NCI-H2081 treated with DMSO at 0.1 percent for 48 hours (cell line): ENCODE results near the gene IQSEC1.

Experiments
- DNase-seq: peaks from one replicate; lab custom pipeline; 2025; lab: John Stamatoyannopoulos, UW

Gene IQSEC1

DNA sequence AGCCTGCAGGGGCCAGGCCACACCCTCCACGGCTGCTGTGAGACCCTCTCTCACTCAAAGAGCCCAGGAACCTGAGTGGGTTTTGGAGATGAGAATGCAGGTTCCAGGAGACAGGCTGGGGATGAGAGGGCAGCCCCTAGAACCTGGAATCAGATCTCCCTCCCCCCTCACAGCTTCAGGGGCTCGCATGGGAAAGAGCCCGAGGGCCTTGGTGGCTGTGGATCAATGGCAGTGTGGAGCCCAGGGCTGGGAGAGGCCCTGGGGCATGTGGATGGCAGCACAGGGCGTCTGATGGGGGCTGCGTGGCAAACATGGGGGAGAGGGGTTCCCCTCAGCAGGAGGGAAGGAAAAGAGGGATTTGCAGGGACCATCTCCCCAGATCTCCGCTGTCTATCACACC, 119.0 kb downstream of the IQSEC1 start:
- no peak for DNase-seq

DNA sequence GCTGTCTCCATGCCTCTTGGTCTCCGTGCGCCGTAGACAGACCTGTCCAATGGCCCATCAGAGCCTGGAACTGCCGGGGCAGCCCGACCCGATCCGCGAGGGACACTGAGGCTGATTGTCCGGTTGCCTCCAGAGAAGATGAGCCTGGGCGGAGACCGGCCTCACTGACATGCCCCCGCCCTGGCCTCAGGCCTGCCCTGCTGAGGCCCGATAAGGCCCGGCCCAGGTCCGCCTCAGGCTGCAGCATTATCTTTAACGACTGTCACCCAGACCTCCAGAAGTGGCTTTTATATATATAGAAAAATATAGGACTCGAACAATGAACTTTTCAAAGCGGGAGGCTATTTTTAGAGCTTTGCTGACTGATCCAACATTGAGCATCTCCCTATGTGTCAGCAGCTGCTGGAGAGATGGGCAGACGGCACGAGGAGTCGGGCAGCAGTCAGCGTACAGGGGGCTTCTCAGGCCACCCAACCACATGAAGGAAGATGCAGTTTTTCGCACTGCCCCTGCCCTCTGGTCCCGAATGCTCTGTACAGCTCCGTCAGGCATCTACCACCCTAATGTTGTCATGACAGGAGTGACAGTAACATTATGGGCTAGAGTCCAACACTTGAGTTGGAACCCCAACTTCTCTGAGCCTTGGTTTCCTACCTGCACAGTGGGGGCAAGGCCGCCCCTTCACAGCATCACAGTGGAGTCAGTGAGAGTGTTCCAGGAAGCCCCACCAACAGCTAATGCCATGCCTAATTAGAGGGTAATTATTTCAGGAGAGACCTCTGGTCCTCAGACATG, 119.8 kb downstream of the IQSEC1 start:
- no peak for DNase-seq

DNA sequence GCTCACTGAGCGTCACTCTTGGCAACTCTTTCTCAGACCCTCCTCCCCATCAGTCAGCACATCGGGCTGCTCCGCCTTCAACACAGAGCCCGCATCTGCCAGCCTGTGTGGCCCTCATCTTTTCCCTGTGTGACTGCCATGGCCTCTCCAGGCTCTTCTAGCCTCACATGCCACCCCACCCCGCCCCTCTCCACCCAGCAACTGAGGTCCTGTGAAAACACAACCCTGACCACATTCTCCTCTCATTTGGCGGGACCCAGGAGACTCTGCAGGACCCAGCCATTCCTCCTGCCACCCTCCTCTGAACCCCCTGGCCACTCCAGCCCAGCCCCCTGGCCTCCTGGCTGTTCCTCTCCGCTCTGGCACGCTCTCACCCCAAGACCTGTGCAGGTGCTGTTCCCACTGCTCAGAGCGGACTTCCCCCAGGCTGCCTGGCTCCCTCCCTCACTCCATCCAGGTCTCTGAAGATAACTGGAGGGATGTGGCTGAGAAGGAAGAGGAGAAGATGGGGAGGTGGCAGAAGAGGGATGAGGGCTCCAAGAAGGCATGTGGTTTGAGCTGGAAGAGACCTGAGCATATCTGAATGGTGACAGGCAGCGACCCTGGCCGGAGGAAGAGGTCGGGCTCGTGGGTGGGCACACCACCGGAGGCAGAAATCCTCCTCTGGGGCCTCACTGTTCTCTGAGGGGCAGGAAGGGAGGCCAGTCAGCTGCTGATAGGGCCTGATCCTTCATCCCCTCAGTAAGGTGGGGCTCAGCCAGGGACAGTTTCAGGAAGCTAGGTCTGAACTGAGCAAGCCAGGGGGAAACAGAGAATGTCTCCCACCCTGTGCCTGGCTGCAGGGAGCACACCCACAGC, 120.7 kb downstream of the IQSEC1 start:
- DNase-seq, result no peak

DNA sequence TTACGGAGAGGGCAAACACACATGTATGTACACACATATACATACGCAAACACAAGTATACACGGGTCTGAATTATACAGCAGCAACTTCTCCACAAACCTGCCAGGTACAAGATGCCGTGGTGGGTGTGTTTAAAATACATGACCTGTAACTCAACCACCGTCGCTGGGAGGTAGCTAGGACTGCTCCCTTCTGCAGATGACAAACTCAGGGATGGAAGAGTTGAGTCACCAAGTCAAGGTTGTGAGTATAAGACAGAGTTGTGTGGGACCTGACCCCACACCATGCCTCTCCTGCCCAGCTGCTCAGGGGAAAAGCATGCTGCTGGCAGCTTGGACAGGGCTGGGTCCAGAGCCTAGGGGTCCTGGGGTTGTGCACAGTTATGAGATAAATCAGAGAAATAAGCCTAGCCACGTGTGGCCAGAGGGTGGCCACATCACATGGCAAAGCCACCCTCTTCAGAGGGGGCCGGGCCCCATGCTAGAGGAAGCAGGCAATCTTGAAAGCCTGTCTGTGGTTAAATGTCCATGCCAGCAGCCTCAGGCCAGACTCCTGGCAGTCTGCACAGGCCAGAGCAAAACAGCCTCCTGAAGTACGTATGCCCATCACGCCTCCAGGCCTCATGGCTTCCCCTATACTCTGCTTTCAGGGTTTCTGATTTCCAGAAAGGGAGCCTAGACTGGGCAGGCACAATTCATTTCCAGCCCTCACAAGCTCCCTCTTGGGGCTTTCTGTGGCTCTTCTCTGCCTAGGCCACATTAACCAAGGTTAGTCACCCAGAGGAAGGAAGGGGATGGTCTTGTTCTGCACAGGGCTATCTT, 124.1 kb downstream of the IQSEC1 start:
- DNase-seq, result no peak

DNA sequence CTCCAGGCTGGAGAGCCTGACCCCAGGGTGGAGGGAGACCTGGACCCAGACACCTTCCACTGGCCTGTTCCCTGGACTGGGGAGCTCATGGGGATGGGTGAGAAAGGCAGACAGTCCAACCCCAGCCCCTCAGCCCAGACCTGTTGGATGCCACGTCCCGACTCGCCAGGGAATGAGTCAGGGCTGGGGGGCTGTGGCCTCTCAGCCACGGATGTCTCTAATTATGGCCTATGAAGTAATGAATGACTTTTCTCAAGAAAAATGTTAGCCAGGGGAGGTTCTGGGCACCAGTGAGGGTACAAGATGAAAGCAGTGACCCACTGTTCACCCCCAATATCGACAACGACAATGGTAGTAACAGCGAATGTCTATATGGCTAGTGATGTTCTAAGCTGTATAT, 124.9 kb downstream of the IQSEC1 start:
- no peak for DNase-seq

DNA sequence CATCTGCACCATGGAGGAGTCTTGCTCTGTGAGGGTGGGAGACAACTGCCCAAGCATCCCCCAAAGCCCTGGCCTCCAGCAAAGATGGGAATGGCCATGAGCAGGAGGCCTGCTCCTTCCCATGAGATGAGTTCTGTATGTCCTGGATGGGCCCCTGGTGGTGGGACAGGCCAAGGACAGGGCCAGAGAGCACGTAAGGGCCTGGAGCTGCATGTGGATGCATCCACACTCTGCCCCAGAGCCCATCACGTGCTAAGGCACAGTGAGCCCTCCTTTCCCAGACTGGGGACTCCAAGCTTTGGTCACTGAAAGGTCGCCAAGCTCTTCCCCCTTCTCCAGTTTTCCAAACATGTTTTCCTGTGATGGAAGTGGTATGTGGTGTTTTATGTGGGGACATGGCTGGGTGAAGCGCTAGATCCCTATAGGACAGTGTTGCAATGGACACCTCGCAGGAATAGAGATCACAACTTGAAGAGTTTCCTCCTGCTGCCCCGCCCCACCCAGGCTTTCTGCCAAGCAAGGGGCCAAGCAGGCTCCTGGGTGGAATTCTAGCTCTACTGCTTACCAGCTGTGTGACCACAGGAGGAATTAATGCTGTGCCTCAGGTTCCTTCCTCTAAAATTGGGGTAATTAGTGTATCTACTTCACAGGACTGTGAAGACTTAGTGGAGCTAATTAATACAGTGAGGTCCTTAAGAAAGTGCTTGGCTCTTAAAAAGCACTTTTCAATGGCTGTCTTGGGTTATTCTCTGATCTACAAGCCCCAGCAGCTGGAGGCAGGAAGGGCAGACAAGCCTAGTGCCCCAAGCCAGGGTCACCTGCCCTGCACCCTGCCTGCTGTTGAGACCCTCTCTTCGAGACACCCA, 125.5 kb downstream of the IQSEC1 start:
- DNase-seq, result no peak

DNA sequence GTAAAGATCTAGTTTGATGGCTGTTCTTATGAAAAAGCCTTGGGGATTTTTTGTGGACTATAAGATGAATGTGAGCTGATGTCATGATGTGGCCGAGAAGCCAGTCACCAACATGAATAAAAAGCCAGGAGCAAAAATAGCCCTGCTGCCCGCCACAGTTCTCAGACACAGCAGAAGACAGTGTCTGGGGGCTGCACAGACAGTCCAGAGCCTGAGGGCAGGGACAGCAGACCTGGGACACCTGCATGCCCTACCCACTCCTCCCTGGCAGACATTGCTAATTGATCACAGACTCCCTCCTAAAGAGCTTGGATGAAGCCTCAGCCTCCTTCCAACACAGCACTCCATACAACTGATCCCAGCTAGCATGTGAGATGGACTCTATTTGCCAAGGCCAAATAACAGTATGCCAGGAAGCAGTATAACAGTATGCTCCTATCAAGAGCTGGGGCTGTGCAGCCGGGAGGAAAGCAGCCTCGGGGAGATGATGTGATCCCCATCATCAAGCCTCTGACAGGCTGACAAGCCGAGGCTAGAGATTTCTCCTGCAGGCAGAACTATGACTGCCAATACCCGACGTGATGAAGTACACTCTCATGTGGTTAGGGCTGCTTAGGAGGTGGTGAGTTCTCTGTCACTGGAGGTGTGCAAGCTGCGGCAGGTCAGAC, 126.4 kb downstream of the IQSEC1 start:
- no peak for DNase-seq

DNA sequence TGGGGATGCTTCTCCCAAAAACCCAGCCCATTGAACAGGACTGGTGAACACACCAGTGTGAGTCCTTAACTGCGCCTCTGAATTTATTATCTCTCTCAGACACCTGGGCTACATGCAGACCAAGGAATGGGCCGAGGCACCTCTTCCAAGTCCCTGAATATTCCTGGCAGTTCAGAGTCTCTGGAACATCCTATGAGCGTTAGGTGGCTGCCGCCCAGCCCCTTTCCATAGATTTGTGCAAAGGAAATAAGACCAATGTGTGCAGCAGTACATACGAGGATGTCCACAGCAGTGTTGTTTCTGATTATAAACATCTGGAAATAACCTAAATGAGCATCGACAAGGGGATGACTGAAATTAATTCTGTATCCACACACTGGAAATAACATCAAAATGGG, 127.0 kb downstream of the IQSEC1 start:
- no peak for DNase-seq

DNA sequence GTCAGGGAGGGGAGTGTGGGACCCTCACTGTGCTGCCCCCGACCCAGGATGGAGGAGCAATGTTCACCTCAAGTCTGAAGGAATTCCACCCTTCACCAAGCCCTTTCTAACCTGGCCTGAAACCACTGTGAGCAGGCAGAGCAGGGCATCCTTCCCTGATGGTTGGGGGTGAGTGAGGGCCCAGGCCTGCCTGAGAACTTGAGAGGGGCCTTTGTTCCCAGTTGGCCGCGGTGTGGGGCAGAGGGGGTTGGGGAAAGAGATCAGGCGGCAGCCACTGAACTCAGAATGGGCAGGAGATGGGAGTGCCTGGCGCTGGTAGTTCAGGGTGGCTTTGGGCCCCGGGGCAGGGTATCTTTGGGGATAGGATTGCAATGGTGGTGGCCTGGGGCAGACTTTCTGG, 128.4 kb downstream of the IQSEC1 start:
- no peak for DNase-seq

DNA sequence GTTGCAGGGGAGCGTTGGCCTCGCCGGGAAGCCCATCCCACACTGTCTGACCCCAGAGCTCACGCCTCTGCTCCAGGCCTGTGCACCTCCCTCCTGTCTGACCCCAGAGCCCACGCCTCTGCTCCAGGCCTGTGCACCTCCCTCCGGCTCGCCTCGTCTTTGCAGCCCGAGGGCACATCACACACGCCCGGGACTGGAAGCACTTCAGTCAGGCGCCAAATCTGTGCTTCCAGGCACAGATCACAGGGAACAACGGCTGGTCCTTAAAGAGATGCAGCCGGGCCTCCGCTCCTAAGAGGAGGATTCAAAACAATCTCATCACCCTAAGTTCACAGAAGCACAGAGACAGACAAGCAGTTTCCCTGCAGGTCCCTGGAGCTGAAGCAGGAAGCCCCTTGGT, 128.8 kb downstream of the IQSEC1 start:
- DNase-seq, result no peak

DNA sequence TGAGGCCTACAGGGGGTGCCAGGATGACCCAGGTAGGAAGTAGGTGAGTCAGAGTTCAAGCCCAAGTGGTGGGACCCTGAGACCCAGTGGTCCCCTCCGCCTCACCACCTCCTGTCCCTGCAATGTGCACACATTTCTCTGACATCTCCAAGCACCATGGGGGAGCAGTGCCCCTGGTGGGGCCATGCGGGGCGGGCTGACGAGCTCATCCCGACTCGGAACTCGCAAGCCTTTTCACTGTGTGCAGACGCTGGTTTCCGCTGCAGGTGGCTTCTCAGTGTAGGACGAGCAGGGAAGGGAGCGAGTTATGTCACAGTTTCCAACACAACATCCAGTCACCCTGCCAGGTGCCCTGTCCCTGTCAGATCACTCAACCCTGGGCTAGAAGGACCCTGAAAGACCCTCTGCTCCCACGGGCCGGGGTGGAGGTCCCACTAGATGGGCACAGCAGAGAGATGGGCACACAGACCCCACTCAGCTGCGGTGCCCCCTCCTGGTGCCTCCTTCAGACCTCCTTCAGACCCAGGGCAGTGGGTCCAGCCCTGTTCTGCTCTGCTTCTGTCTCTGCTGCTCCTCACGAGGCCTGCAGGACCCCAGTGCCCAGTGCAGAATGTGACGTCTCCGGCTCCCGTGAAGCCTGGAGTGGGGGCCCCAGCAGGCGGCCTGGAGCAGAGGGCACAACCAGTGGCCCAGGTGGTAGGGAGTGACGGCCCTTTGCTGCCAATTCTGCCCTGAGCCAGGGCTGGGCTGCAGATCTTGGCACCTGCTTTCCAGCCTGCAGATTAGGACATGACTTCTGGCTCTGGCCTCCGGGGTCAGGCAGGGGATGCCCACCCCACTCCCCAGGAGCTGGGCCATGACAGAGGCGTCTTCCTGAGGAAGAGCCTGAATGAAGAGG, 129.9 kb downstream of the IQSEC1 start:
- no peak for DNase-seq

DNA sequence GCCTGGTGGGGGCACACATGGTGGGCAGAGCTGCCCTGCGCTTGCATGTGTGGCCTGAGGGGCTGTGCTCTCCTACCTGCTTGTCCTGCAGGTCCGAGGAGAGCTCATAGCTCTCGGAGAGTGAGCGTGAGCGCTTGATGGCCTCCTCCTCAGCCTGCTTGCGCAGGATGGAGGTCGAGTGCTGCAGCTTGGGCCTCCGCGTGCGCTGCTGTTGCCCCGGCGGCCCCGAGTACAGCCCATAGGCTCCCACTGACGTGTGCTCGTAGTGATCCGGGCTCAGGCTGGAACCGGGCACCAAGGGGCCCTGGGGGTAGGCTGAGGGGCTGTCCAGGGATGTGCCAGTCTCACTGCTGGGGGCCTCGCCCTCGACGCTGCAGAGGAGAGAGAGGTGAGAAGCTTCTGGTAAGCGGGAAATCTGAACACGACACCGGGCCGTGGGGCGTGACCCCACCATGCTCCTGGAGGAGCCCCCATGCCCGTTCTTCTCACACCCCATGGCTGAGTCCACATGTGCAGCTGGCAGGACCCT, 131.7 kb downstream of the IQSEC1 start:
- DNase-seq, result no peak

DNA sequence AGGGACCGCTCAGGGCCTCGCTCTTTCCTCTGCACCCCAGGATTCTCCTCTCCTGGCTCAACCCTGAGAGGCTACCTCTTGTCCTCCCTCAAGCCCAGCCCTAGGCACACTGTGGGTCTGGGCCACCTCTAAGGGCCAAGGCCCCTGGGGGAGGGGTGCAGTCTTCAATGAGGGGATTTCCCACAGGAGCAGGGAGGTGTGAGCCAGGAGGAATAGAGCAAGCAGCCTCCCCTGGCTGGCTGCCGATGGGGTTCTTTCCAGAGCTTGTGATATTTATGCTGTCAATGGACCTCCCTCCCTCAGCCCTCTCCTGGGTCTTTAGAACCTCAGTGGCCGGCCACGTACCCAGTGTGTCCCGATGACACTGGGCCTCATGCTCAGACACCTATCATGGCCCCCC, 132.4 kb downstream of the IQSEC1 start:
- DNase-seq, result no peak

DNA sequence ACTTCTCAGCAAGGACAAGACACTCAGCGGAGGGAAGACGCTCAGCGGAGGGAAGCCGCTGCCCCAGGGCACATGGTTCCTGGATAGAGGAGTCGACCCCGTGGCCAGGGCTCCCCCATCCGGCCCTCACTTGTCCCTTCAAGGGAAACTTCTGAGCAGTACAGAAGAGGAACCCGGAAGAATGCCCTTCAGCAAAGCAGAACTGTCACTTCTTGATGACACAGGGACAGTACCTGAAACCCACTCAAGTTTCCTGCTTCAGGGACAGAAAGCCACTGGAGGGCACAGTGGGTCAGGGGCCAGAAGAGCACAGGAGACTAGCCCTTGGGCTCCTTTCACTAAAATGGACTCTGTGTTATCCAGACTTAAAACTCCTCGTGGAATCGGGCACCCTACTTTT, 134.1 kb downstream of the IQSEC1 start:
- DNase-seq, result no peak

DNA sequence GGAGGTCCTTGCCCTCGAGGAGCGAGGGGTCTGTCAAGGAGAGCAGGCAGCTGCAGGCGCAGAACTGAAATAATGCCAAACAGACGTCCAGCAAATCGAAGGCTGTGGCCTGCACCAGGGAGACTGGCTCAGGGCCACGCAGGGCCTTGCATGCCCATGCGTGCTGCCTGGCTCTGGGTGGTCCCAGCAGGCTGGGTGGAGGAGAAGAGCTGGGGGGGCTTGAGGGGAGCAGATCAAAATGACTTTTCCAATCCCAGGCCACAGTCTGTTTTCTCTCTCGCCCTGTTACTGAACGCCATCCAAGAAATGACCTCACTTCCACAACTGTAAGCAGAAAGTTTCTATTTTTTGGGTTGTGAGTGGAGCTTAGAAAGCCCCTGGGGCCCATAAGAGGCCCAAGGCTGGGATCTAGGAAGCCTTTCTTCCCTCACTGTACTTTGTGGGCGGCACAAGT, 134.9 kb downstream of the IQSEC1 start:
- no peak for DNase-seq

DNA sequence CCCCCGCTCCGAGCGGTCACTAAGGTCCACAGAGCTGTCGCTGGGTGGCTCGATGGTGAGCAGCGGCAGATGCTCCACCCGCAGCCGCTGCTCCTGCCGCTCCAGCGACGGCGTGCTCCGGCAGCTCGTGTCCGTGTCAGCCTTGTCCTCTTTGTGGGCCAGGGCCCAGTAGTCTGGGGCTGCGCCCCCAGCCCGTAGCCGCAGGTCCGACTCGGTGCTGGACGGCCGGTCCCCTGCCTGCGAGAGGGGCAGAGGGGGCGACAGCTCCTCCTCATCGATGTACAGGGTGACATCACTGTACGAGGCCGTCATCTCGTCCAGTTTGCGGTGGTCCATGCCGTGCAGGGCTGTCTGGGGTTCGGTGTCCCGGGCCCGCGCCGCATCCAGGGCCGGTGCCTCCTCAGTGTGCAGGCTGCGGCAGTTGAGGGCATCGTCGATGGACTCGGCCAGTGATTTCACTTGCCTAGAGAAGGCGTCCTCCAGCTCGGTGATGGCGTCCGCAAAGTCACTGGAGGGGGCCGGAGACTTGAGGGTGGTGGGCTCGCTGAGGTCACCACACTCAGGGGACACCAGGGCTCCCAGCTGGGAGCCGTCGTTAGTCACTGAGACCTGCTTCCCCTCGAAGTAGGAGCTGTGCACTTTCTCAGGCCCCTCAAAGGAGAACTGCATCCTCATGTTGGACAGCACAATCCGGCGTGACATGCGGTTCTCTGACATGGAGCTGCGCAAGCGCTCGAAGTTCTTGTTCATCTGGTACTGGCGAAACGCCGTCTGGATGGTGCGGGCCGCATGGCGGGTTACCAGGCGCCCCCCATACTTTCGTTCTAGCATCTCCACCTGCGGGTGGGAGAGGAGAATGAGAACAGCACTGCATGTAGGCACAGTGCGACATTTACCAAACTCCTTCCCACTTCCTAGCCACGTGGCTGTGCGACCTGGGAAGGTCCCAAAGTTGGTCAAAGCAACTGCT, 137.1 kb downstream of the IQSEC1 start:
- no peak for DNase-seq

DNA sequence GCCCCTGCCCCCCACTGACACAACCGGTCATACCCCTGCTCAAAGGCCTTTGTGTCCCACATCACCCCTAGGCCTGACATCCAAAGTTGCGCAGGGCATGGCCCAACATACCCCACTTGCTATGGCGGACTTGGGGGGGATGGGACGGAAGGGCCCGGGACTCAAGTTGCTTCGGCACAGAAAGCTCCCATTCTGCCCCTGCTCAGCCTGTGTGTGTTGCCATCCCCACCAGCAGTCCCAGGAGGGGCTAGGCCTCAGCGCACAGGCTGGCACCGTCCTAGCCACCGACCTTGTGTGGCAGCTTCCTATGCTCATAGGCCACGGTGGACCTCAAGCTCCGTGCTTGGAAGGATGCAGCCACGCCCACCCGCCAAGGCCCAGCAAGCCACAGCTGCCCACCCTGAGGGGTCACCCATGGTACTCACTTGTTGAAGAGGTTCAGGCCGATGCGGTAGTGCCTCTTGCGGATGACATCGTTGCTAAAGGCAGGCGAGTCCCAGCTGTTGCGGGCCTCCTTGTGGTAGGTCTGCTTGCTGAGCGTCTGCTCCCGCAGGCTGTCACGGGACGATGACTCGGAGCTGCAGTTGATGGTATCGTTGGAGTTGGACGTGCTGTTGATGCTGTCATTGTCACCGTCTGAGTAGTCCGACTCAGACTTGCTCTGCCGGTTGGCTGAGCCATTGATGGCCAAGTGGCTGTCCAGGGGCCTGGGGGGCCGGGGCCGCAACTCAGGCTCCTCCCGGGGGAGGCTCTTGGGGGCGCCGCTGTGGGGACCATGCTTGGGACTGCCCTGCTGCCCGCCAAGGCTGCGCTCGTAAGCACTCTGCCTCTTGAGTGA, 138.0 kb downstream of the IQSEC1 start:
- no peak for DNase-seq
